Right atrium auricular region (tissue), 2 donors: ENCODE results near the gene DNAJB6. TPM values are rescaled to one million over a fixed set of nuclear protein-coding genes. Genes with fewer than 3 reads are reported as not detected.

Experiments
- DNase-seq: peaks from one replicate; pipeline ENCODE4 v3.0.0-alpha.2; 2019; ENCODE audit warnings: low spot score
- H3K27ac ChIP-seq, 2 donors: fragments of 200-600 bp; sonication (generic); 1 replicate in 1 of 2; 2 replicates in 1 of 2; pipeline ENCODE4 v1.5.1; 2016 to 2019
- H3K27me3 ChIP-seq, 2 donors: fragments of 200-600 bp; sonication (generic); one replicate each; pipeline versions ENCODE4 v1.5.1 to v1.6.0; 2017 to 2019
- H3K36me3 ChIP-seq: fragments of 200-600 bp; sonication (generic); one replicate; pipeline ENCODE4 v1.5.1; 2016
- H3K4me1 ChIP-seq, 2 donors: fragments of 200-600 bp; sonication (generic); one replicate each; pipeline versions ENCODE4 v1.5.1 to v1.6.0; 2017 to 2019
- H3K4me3 ChIP-seq, 2 donors: fragments of 200-600 bp; sonication (generic); 1 replicate in 1 of 2; 2 replicates in 1 of 2; pipeline ENCODE4 v1.5.1; 2017 to 2019; ENCODE audit warnings: mild to moderate bottlenecking in 1 of 2, moderate library complexity in 1 of 2
- H3K9me3 ChIP-seq, 2 donors: fragments of 200-600 bp; sonication (generic); one replicate each; pipeline ENCODE4 v1.5.1; 2019
- CTCF ChIP-seq, 2 donors: fragments of 200-600 bp; sonication (generic); IDR thresholded peaks; one replicate each; pipeline ENCODE4 v1.5.1; 2019; ENCODE audit warnings: antibody characterized with exemption in 2 of 2
- total RNA-seq, 2 donors: library from RNA; depleted of rRNA; stranded (reverse); fragments of >200 nt; gene quantifications; one replicate each; pipeline ENCODE4 v1.1.0, GENCODE V29; 2016

The DNAJB6 gene
- total RNA-seq, 2 donors from 2014 or later, result 134 to 137 TPM

- Histone ChIP-seq H3K36me3 (no peaks in the 10 kb centered on the region), H3K27ac (peak overlapping the region; percentile 63 to 69), H3K4me1 (peaks cover 0 to 94% of the 10 kb centered on the region in 2 donors), H3K9me3 (no peaks in the 10 kb centered on the region), H3K27me3 (no peaks in the 10 kb centered on the region), H3K4me3 (no peak overlapping the region)
- no peak for DNase-seq
- TF ChIP-seq CTCF (IDR thresholded peaks at IDR 0.05), result no peak
Observed at GRCh38 chr7:157348548-157348947, 11.7 kb downstream of the DNAJB6 start.

GRCh38 chr7:157352516-157352915 lies 15.7 kb downstream of the DNAJB6 start:
- H3K36me3 ChIP-seq, result no peaks in the 10 kb centered on the region
- no peak overlapping the region for H3K4me3 ChIP-seq
- no peaks in the 10 kb centered on the region for H3K27me3 ChIP-seq
- peaks cover 0 to 98% of the 10 kb centered on the region in 2 donors for H3K4me1 ChIP-seq
- H3K27ac ChIP-seq, result peak overlapping the region; percentile 84 to 95
- TF ChIP-seq CTCF (IDR thresholded peaks at IDR 0.05), result no peak
- H3K9me3 ChIP-seq, result no peaks in the 10 kb centered on the region
- DNase-seq, result no peak

GRCh38 chr7:157355784-157356511 lies 19.1 kb downstream of the DNAJB6 start:
- no peak overlapping the region for H3K4me3 ChIP-seq

GRCh38 chr7:157357129-157358040 lies 20.6 kb downstream of the DNAJB6 start:
- peaks cover 0 to 86% of the 10 kb centered on the region in 2 donors for H3K4me1 ChIP-seq
- H3K27me3 ChIP-seq, result no peaks in the 10 kb centered on the region
- H3K9me3 ChIP-seq, result no peaks in the 10 kb centered on the region
- no peak for TF ChIP-seq CTCF (IDR thresholded peaks at IDR 0.05)
- no peak for DNase-seq
- H3K27ac ChIP-seq, result peak overlapping the region; percentile 84 to 95
- H3K36me3 ChIP-seq, result peaks cover 39% of the 10 kb centered on the region
- no peak overlapping the region for H3K4me3 ChIP-seq

More at GRCh38 chr7:157355784-157356511, 19.1 kb downstream of the DNAJB6 start:
- no peaks in the 10 kb centered on the region for H3K9me3 ChIP-seq
- DNase-seq, result no peak
- H3K27ac ChIP-seq, result peak overlapping the region; percentile 84 to 95
- peaks cover 0 to 97% of the 10 kb centered on the region in 2 donors for H3K4me1 ChIP-seq
- H3K27me3 ChIP-seq, result no peaks in the 10 kb centered on the region
- TF ChIP-seq CTCF (IDR thresholded peaks at IDR 0.05), result no peak
- H3K36me3 ChIP-seq, result peaks cover 25% of the 10 kb centered on the region

- Histone ChIP-seq H3K4me1 (peaks cover 0 to 86% of the 10 kb centered on the region in 2 donors), H3K4me3 (no peak overlapping the region), H3K27me3 (no peaks in the 10 kb centered on the region), H3K36me3 (peaks cover 47% of the 10 kb centered on the region), H3K27ac (peak overlapping the region; percentile 84 to 95), H3K9me3 (no peaks in the 10 kb centered on the region)
- DNase-seq, result no peak
- no peak for TF ChIP-seq CTCF (IDR thresholded peaks at IDR 0.05)
Observed at GRCh38 chr7:157358041-157358752, 21.4 kb downstream of the DNAJB6 start.
